ENCODE measurements around the gene P2RY14.

The P2RY14 gene

GRCh38 chr3:151225040-151225975, 53.0 kb downstream of the P2RY14 start:
- no peak overlapping the region for H3K4me3 ChIP-seq (ENCODE audit: low read length)
- TF ChIP-seq ZNF274 (IDR thresholded peaks at IDR 0.05; ENCODE audit: low read depth, low read length) = no peak

DNA sequence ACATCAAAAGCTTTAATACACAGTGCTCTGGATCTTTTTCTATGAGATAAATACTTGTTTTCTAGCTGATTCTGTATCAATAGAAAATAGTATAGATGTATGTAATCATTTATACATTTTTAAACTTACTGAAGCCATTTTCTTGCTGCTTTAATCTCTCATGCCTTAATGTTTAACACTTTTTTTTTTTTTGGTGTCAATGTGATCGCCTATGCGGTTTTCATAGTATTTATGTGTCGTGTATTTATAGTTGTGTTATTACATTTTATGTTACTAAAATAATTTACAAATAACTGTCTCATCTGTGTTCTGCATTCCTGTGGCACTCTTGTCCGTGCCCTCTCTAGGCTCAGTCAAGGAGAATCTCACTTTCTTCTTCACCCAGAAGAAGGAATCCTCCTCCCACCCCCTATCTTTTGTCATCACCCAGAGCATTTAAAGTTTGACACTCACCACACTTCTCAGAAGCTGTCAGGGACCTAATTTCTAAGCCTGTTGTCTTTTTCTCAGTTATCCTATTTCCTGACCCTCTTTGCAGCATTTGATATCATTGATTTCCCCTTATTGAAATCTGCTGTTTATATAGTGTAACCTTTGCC, 54.0 kb downstream of the P2RY14 start:
- no peak overlapping the region for H3K4me3 ChIP-seq (ENCODE audit: low read length)
- TF ChIP-seq ZNF274 (IDR thresholded peaks at IDR 0.05; ENCODE audit: low read depth, low read length) = no peak

DNA sequence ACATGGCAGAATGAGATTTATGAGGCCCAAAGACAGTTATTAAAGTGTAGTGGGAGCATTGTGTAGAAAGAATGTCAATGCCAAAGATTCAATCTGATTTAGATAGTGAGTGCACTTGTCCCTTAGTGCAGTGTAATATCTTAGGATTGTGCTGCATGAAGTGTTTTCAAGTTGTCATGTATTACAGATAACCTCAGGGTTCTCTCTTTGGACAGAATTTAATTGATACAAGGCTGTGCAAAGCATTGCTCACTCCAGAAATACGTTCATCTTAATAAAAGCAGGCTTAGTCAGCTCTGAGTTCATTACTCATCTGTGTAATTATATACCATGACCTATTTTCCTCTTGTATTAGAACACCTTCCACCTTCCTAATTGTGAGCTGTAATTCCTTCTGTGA, 59.3 kb downstream of the P2RY14 start:
- H3K4me3 ChIP-seq (ENCODE audit: low read length) = no peak overlapping the region
- TF ChIP-seq ZNF274 (IDR thresholded peaks at IDR 0.05; ENCODE audit: low read depth, low read length) = no peak

GRCh38 chr3:151218136-151218535, 60.2 kb downstream of the P2RY14 start:
- no peak overlapping the region for H3K4me3 ChIP-seq (ENCODE audit: low read length)
- TF ChIP-seq ZNF274 (IDR thresholded peaks at IDR 0.05; ENCODE audit: low read depth, low read length) = no peak

DNA sequence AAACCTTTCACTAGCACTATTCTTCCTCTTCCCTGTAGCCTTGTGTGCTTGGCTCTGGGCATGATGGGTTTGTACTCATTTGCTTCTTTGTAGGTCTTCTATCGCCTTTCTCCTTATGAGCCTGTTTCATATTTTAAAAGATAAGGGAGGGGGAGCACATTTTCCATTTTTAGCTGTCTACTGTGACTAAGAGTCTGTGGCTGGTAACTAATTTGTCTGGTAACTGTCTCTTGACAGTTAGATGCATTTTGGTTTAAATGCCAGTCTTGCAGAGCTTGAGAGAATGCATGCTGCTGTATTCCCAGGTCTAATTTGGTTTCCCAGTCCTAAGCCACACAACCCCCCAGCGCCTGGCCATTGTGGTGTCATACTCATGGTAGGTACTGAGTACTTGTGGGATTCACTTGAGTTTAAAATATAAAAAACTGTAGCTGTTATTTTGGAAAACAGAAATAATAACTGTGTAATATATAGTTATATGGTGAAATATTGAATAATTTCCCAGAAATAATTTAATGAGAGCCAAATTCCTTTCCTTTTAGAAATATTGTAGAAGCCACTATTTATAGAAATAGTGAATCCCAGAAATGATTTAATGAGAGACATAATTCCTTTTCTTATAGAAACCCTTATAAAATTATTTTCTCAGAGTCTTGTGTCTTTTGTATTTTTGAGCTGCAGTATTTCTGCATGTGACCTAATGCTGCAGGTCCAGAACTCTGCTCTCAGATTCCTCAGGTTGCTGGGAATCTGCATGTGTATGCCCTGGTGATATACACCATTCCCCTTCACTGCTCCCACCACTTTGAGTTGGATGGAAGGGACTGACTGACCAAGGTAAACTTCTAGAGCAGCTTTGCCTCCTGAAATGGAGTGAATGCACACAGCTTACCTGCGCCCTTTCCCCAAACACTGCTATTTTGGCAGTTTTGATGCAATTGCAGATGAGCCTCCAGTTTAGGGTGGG, 61.4 kb downstream of the P2RY14 start:
- no peak overlapping the region for H3K4me3 ChIP-seq (ENCODE audit: low read length)
- no peak for TF ChIP-seq ZNF274 (IDR thresholded peaks at IDR 0.05; ENCODE audit: low read depth, low read length)

DNA sequence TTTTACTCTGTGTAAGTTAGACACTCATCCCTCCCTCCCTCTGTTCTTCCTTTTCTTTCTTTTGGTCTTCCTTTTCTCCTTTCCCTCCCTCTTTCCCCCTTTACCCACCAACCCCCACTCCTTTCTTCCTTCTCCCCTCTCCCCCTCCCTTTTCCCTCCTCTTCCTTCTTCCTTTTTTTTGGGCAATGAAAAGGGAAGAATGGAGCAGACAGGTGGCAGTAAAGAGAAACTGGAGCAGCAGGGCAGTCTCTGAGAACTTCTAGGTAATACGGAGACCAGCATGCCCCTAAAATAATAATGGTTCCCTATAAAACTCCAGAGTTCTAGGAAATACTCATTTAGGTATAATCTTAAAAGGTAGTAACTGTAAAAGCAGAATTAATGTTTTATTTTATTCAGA, 63.9 kb downstream of the P2RY14 start:
- H3K4me3 ChIP-seq (ENCODE audit: low read length) = no peak overlapping the region
- TF ChIP-seq ZNF274 (IDR thresholded peaks at IDR 0.05; ENCODE audit: low read depth, low read length) = no peak

DNA sequence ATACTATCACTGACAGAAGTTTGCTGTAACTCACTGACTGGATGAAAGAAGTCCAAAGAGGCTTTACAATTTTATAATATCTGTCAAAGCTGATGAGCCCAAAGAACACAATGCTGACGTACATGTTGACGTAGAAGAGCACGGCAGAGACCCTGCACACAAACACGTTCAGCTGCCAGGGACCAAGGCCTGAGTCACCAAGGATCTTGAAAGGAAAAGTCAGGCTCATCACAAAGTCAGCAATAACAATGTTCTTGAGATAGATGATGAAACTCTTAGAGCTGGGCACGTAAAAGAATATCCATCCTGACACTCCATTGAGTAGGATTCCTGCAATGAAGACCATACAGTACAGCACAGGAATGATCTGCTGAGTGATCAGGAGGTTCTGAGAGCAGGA, 64.5 kb downstream of the P2RY14 start:
- no peak overlapping the region for H3K4me3 ChIP-seq (ENCODE audit: low read length)
- no peak for TF ChIP-seq ZNF274 (IDR thresholded peaks at IDR 0.05; ENCODE audit: low read depth, low read length)

GRCh38 chr3:151213151-151213550, 65.2 kb downstream of the P2RY14 start:
- no peak for TF ChIP-seq ZNF274 (IDR thresholded peaks at IDR 0.05; ENCODE audit: low read depth, low read length)
- no peak overlapping the region for H3K4me3 ChIP-seq (ENCODE audit: low read length)

GRCh38 chr3:151210676-151211381, 67.5 kb downstream of the P2RY14 start:
- H3K4me3 ChIP-seq (ENCODE audit: low read length) = no peak overlapping the region
- TF ChIP-seq ZNF274 (IDR thresholded peaks at IDR 0.05; ENCODE audit: low read depth, low read length) = no peak

DNA sequence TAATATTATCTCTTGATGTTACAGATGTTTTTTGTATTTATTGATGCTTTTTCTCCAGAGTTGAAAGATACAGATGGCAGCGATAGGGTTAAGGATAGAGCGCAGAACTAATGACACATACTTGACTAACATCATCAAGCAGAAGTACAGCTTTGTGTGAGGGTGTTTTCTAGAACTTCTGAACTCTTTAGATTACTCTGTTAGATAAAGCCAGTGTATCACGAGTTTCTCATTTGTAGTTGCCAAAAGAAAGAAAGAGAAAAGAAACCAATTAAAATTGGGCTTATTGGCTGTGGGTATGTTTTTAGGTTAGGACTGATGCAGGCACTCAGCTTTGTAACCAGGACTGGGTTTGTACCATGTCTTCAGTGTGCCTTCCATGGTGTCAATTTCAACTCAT, 68.7 kb downstream of the P2RY14 start:
- no peak overlapping the region for H3K4me3 ChIP-seq (ENCODE audit: low read length)
- no peak for TF ChIP-seq ZNF274 (IDR thresholded peaks at IDR 0.05; ENCODE audit: low read depth, low read length)

GRCh38 chr3:151206201-151206600, 72.1 kb downstream of the P2RY14 start:
- H3K4me3 ChIP-seq (ENCODE audit: low read length) = no peak overlapping the region
- TF ChIP-seq ZNF274 (IDR thresholded peaks at IDR 0.05; ENCODE audit: low read depth, low read length) = no peak

- TF ChIP-seq ZNF274 (IDR thresholded peaks at IDR 0.05; ENCODE audit: low read depth, low read length) = no peak
- no peak overlapping the region for H3K4me3 ChIP-seq (ENCODE audit: low read length)
Measured at GRCh38 chr3:151205482-151205881, 72.9 kb downstream of the P2RY14 start.

- no peak overlapping the region for H3K4me3 ChIP-seq (ENCODE audit: low read length)
Measured at GRCh38 chr3:151204530-151205402, 73.6 kb downstream of the P2RY14 start.

More at GRCh38 chr3:151204530-151205402, 73.6 kb downstream of the P2RY14 start:
- no peak for TF ChIP-seq ZNF274 (IDR thresholded peaks at IDR 0.05; ENCODE audit: low read depth, low read length)
